K562 (cell line): ENCODE measurements around the gene SPDYE6. TPM values are rescaled to one million over a fixed set of nuclear protein-coding genes. Genes with fewer than 3 reads are reported as not detected.
A peak's percentile ranks its signal among the peaks of the same experiment; 100 is the strongest.

Source experiments
- ZFP36 ChIP-seq: fragments of 150-350 bp; IDR thresholded peaks from 2 replicates; pipeline ENCODE4 v1.6.1; 2018; ENCODE audit warnings: low read length, low read depth; ENCODE audit not compliant: partially characterized antibody
- polyA plus RNA-seq, 8 experiments: library from polyadenylated mRNA; depleted of rRNA in 4 of 8; stranded (reverse) in 5 of 8; unstranded in 3 of 8; fragments of >200 nt; fragmentation: Nextera tagmentation in 2 of 8; fragmentation: Illumina TruSeq in 1 of 8; extraction: Ambion mirVana in 2 of 8; extraction: Trizol in 1 of 8; gene quantifications; 2 replicates each; pipeline versions ENCODE4 v1.2.1 to v1.2.3, GENCODE V29; 2011 to 2014; ENCODE audit warnings: inconsistent platforms in 1 of 8, missing spikeins in 1 of 8
- total RNA-seq, 7 experiments: library from RNA; depleted of rRNA in 6 of 7; stranded (reverse); fragments of >200 nt in 6 of 7; fragmentation: Illumina TruSeq in 2 of 7; extraction: Trizol in 2 of 7; gene quantifications; 2 replicates each; pipeline versions ENCODE4 v1.2.1 to v1.2.3, GENCODE V29; 2011 to 2021; ENCODE audit warnings: low replicate concordance in 1 of 7
- TF ChIP-seq, protein P1 (sequence below), 2 experiments: IDR thresholded peaks; 2 replicates each; pipeline ENCODE4 v1.6.1; 2011; ENCODE audit warnings: borderline replicate concordance in 1 of 2, control low read depth in 1 of 2, low read depth in 1 of 2, low read length in 1 of 2, mild to moderate bottlenecking in 1 of 2, mixed read lengths in 1 of 2, moderate library complexity in 1 of 2; ENCODE audit not compliant: insufficient read depth in 1 of 2, insufficient read length in 1 of 2, poor library complexity in 1 of 2, severe bottlenecking in 1 of 2; ENCODE audit errors: extremely low read depth in 1 of 2
- TF ChIP-seq, protein P2 (sequence below): fragments of 200-800 bp; sonication (Bioruptor generic); IDR thresholded peaks from 2 replicates; pipeline ENCODE4 v1.6.1; 2017; ENCODE audit warnings: missing genetic modification characterization, missing compliant biosample characterization

SPDYE6 gene
- total and polyA plus RNA-seq, 9 of the 15 experiments (the other 6 are each of a cell fraction or from before 2014, with no cell fraction given) = 0.24 to 0.35 TPM; not detected in 7

DNA sequence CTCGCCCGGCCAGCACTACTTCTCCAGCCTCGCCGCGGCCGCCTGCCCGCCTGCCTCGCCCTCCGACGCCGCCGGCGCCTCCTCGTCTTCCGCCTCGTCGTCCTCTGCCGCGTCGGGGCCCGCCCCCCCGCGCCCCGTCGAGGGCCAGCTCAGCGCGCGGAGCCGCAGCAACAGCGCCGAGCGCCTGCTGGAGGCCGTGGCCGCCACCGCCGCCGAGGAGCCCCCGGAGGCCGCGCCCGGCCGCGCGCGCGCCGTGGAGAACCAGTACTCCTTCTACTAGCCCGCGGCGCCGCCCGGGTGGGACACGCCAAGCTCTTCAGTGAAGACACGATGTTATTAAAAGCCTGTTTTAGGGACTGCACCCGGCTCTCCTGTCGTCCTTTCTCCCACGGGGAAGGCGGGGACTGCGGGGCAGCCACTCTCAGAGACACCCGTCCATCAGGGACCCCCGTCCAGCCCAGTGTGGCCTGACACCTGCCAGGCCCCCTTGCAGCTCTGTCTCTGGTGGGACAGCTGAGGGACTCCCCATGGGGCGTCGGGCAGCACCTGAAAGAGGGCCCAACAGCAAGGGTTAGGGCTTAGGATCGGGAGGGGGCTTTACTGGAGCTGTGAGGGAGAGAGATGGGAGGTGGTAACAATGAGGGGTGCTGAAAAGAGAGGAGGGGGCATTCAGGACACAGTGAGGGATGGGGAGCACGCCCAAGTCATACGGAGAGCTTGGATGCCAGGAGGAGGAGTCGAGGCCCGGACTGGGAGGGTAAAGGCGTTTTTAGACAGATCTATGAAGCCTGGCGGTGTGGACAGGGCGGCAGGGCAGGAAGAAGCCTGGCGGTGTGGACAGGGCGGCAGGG, 34.7 kb downstream of the SPDYE6 start (continued):
- TF ChIP-seq, protein P1, sequence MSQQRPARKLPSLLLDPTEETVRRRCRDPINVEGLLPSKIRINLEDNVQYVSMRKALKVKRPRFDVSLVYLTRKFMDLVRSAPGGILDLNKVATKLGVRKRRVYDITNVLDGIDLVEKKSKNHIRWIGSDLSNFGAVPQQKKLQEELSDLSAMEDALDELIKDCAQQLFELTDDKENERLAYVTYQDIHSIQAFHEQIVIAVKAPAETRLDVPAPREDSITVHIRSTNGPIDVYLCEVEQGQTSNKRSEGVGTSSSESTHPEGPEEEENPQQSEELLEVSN (IDR thresholded peaks at IDR 0.05; ENCODE audit: borderline replicate concordance in 1 of 2, extremely low read depth in 1 of 2, insufficient read depth in 1 of 2, insufficient read length in 1 of 2, low read depth in 1 of 2, low read length in 1 of 2, poor library complexity in 1 of 2, severe bottlenecking in 1 of 2) = peak in 1 of 2 experiments; percentile 78
- TF ChIP-seq, protein P2, sequence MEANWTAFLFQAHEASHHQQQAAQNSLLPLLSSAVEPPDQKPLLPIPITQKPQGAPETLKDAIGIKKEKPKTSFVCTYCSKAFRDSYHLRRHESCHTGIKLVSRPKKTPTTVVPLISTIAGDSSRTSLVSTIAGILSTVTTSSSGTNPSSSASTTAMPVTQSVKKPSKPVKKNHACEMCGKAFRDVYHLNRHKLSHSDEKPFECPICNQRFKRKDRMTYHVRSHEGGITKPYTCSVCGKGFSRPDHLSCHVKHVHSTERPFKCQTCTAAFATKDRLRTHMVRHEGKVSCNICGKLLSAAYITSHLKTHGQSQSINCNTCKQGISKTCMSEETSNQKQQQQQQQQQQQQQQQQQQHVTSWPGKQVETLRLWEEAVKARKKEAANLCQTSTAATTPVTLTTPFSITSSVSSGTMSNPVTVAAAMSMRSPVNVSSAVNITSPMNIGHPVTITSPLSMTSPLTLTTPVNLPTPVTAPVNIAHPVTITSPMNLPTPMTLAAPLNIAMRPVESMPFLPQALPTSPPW (CRISPR knock-in tag) = peak; percentile 66
- TF ChIP-seq ZFP36 = peak; percentile 15
